Liver (tissue), 9 donors: ENCODE results near the gene CCR7. TPM values are rescaled to one million over a fixed set of nuclear protein-coding genes. Genes with fewer than 3 reads are reported as not detected.

ENCODE experiments used
- DNase-seq: peaks from one replicate; pipeline ENCODE4 v3.0.0-alpha.2; 2017; ENCODE audit warnings: low spot score
- H3K27ac ChIP-seq, 2 donors: one replicate each; pipeline ENCODE4 v1.7.0; 2013; ENCODE audit warnings: inconsistent platforms in 2 of 2, low read length in 2 of 2, control low read depth in 1 of 2, low read depth in 1 of 2, mild to moderate bottlenecking in 1 of 2
- H3K27me3 ChIP-seq, 4 donors: one replicate each; pipeline versions ENCODE4 v1.6.1 to v1.7.0; 2013; ENCODE audit warnings: low read length in 3 of 4, inconsistent platforms in 1 of 4, mild to moderate bottlenecking in 1 of 4, moderate library complexity in 1 of 4; ENCODE audit not compliant: control insufficient read depth in 4 of 4, insufficient read depth in 4 of 4
- H3K36me3 ChIP-seq, 4 donors: one replicate each; pipeline versions ENCODE4 v1.6.1 to v1.7.0; 2013; ENCODE audit warnings: low read length in 3 of 4, mild to moderate bottlenecking in 3 of 4, low read depth in 1 of 4, moderate library complexity in 1 of 4; ENCODE audit not compliant: control insufficient read depth in 4 of 4, insufficient read depth in 3 of 4
- H3K4me1 ChIP-seq, 4 donors: one replicate each; pipeline versions ENCODE4 v1.6.1 to v1.7.0; 2013; ENCODE audit warnings: low read length in 3 of 4, mild to moderate bottlenecking in 3 of 4, moderate library complexity in 1 of 4; ENCODE audit not compliant: control insufficient read depth in 4 of 4, insufficient read depth in 4 of 4
- H3K4me3 ChIP-seq, 3 donors: one replicate each; pipeline versions ENCODE4 v1.6.1 to v1.7.0; 2013; ENCODE audit warnings: low read length in 3 of 3, control low read depth in 1 of 3, low read depth in 1 of 3, mild to moderate bottlenecking in 1 of 3
- H3K9ac ChIP-seq, 2 donors: one replicate each; pipeline ENCODE4 v1.7.0; 2013; ENCODE audit warnings: low read length in 2 of 2, mild to moderate bottlenecking in 2 of 2, moderate library complexity in 2 of 2, control low read depth in 1 of 2, low read depth in 1 of 2
- H3K9me3 ChIP-seq, 4 donors: one replicate each; pipeline versions ENCODE4 v1.6.1 to v1.7.0; 2013; ENCODE audit warnings: low read length in 3 of 4; ENCODE audit not compliant: control insufficient read depth in 4 of 4
- ATF3 ChIP-seq: IDR thresholded peaks from 2 replicates; pipeline ENCODE4 v1.6.1; 2016; ENCODE audit warnings: antibody characterized with exemption
- CTCF ChIP-seq: fragments of 150-350 bp; IDR thresholded peaks from 2 replicates; pipeline ENCODE4 v1.5.1; 2017; ENCODE audit warnings: improper control_type of control experiment, low read depth, low read length; ENCODE audit not compliant: missing input control
- EGR1 ChIP-seq, 2 donors: IDR thresholded peaks; 2 replicates each; pipeline ENCODE4 v1.6.1; 2016 to 2018; ENCODE audit warnings: antibody characterized with exemption in 2 of 2, low read depth in 2 of 2
- FOXA1 ChIP-seq: IDR thresholded peaks from 2 replicates; pipeline ENCODE4 v1.6.1; 2016; ENCODE audit warnings: antibody characterized with exemption
- GABPA ChIP-seq, 2 donors: IDR thresholded peaks in 1 of 2; conservative IDR thresholded peaks in 1 of 2; 2 replicates each; pipeline ENCODE4 v1.6.1; 2016; ENCODE audit warnings: antibody characterized with exemption in 2 of 2, mild to moderate bottlenecking in 1 of 2, moderate library complexity in 1 of 2
- HNF4A ChIP-seq, 2 donors: conservative IDR thresholded peaks; 2 replicates each; pipeline ENCODE4 v1.6.1; 2016; ENCODE audit warnings: antibody characterized with exemption in 2 of 2, mild to moderate bottlenecking in 2 of 2
- HNF4G ChIP-seq: IDR thresholded peaks from 2 replicates; pipeline ENCODE4 v1.6.1; 2016; ENCODE audit warnings: antibody characterized with exemption
- JUND ChIP-seq, 2 donors: IDR thresholded peaks; 2 replicates each; pipeline ENCODE4 v1.6.1; 2016; ENCODE audit warnings: antibody characterized with exemption in 2 of 2
- MAX ChIP-seq: IDR thresholded peaks from 2 replicates; pipeline ENCODE4 v1.6.1; 2016; ENCODE audit warnings: antibody characterized with exemption
- NR2F2 ChIP-seq: IDR thresholded peaks from 2 replicates; pipeline ENCODE4 v1.6.1; 2016; ENCODE audit warnings: antibody characterized with exemption
- RAD21 ChIP-seq, 2 donors: IDR thresholded peaks; 2 replicates each; pipeline ENCODE4 v1.6.1; 2016; ENCODE audit warnings: antibody characterized with exemption in 2 of 2, mild to moderate bottlenecking in 2 of 2
- REST ChIP-seq: IDR thresholded peaks from 2 replicates; pipeline ENCODE4 v1.6.1; 2016; ENCODE audit warnings: antibody characterized with exemption, mild to moderate bottlenecking
- RXRA ChIP-seq, 2 donors: IDR thresholded peaks; 2 replicates each; pipeline ENCODE4 v1.6.1; 2017 to 2018; ENCODE audit warnings: antibody characterized with exemption in 2 of 2, mild to moderate bottlenecking in 1 of 2
- SP1 ChIP-seq: IDR thresholded peaks from 2 replicates; pipeline ENCODE4 v1.6.1; 2018; ENCODE audit warnings: antibody characterized with exemption, mild to moderate bottlenecking
- TAF1 ChIP-seq: conservative IDR thresholded peaks from 2 replicates; pipeline ENCODE4 v1.6.1; 2016; ENCODE audit warnings: antibody characterized with exemption, mild to moderate bottlenecking
- YY1 ChIP-seq: IDR thresholded peaks from 2 replicates; pipeline ENCODE4 v1.6.1; 2016; ENCODE audit warnings: antibody characterized with exemption, mild to moderate bottlenecking
- ZBTB33 ChIP-seq: IDR thresholded peaks from 2 replicates; pipeline ENCODE4 v1.6.1; 2016; ENCODE audit warnings: antibody characterized with exemption
- WGBS: extraction: QIAGEN DNeasy Blood & Tissue Kit; methylation state at CpG from one replicate; pipeline ENCODE4 v1.1.7; 2013; 5-methylcytosine and 5-hydroxymethylcytosine counted together
- polyA plus RNA-seq, 2 donors: library from polyadenylated mRNA; stranded (reverse) in 1 of 2; unstranded in 1 of 2; fragments of 200-250 nt in 1 of 2; fragments of >200 nt in 1 of 2; fragmentation: Nextera tagmentation in 1 of 2; extraction: Ambion mirVana in 1 of 2; gene quantifications; one replicate each; pipeline versions ENCODE4 v1.2.1 to v1.2.3, GENCODE V29; 2013 to 2015
- total RNA-seq, 2 donors: library from RNA; depleted of rRNA; stranded (reverse); fragments of >200 nt; gene quantifications; one replicate each; pipeline ENCODE4 v1.2.3, GENCODE V29; 2014
- donor health status: healthy.
- donor health status: healthy.
- donor health status: healthy.
- donor health status: healthy.
- donor health status: healthy.

CCR7 gene
- total and polyA plus RNA-seq, 4 donors: 0.08 to 0.89 (median 0.28) TPM

- peaks cover 0 to 3% (median 1%) of the 10 kb centered on the region in 4 donors for H3K4me1 ChIP-seq
- H3K9ac ChIP-seq: no peak overlapping the region
- 83% methylated on average over 2 of the region's 2 CpGs for WGBS
- H3K36me3 ChIP-seq: no peaks in the 10 kb centered on the region
- H3K9me3 ChIP-seq: no peaks in the 10 kb centered on the region
- no peak for TF ChIP-seq TAF1
- no peak for TF ChIP-seq SP1
- TF ChIP-seq RXRA (IDR thresholded peaks at IDR 0.05): no peak
- no peak for TF ChIP-seq GABPA (IDR thresholded peaks at IDR 0.05 in 1 of 2, conservative IDR thresholded peaks at IDR 0.05 in 1 of 2)
- no peak for TF ChIP-seq JUND (IDR thresholded peaks at IDR 0.05)
- no peak for TF ChIP-seq ZBTB33
- TF ChIP-seq MAX: no peak
- TF ChIP-seq HNF4A (conservative IDR thresholded peaks at IDR 0.05): no peak
- TF ChIP-seq REST: no peak
- TF ChIP-seq NR2F2: no peak
- TF ChIP-seq EGR1 (IDR thresholded peaks at IDR 0.05; ENCODE audit: low read depth in 2 of 2): no peak
- no peak for TF ChIP-seq YY1
- no peak overlapping the region for H3K4me3 ChIP-seq
- H3K27me3 ChIP-seq: no peaks in the 10 kb centered on the region
- H3K27ac ChIP-seq: no peak overlapping the region
- no peak for DNase-seq
These were observed 45.1 kb upstream of the CCR7 start for GRCh38 chr17:40610359-40610758.

GRCh38 chr17:40608061-40608581, 42.8 kb upstream of the CCR7 start:
- no peak for DNase-seq
- WGBS: 87% methylated on average over 6 of the region's 6 CpGs
- H3K4me1 ChIP-seq: peaks cover 0 to 3% (median 2%) of the 10 kb centered on the region in 4 donors
- no peaks in the 10 kb centered on the region for H3K9me3 ChIP-seq
- H3K9ac ChIP-seq: no peak overlapping the region
- no peaks in the 10 kb centered on the region for H3K27me3 ChIP-seq
- no peak overlapping the region for H3K27ac ChIP-seq
- no peaks in the 10 kb centered on the region for H3K36me3 ChIP-seq
- H3K4me3 ChIP-seq: no peak overlapping the region
- no peak for TF ChIP-seq GABPA (IDR thresholded peaks at IDR 0.05 in 1 of 2, conservative IDR thresholded peaks at IDR 0.05 in 1 of 2)
- no peak for TF ChIP-seq NR2F2
- no peak for TF ChIP-seq FOXA1
- TF ChIP-seq RXRA (IDR thresholded peaks at IDR 0.05): no peak
- no peak for TF ChIP-seq CTCF
- no peak for TF ChIP-seq ATF3
- TF ChIP-seq RAD21 (IDR thresholded peaks at IDR 0.05): no peak
- TF ChIP-seq HNF4G: no peak
- no peak for TF ChIP-seq MAX
- TF ChIP-seq REST: no peak
- no peak for TF ChIP-seq YY1
- TF ChIP-seq SP1: no peak
- TF ChIP-seq ZBTB33: no peak
- no peak for TF ChIP-seq EGR1 (IDR thresholded peaks at IDR 0.05; ENCODE audit: low read depth in 2 of 2)
- no peak for TF ChIP-seq TAF1
- no peak for TF ChIP-seq JUND (IDR thresholded peaks at IDR 0.05)
